RWPE1 (cell line): ENCODE data around the gene DSG2.
"Not testable (repeated sequence)": the region's sequence is repeated elsewhere in the genome, so short reads cannot be mapped to it uniquely, and the experiment has no call there.

Experiments
- CTCF ChIA-PET: fragments of 350-600 bp; sonication (Branson Sonifier 250); formaldehyde crosslinking; extraction: SDS; loops from one replicate; lab custom pipeline; 2021; lab: Yijun Ruan, JAX
- POLR2A ChIA-PET: fragments of 400-600 bp; formaldehyde crosslinking; extraction: SDS; loops from one replicate; lab custom pipeline; 2020; ENCODE audit warnings: antibody characterized with exemption; ENCODE audit not compliant: low non-redundant PET; lab: Yijun Ruan, JAX
- DNase-seq: peaks from one replicate; pipeline ENCODE4 v3.0.0; 2012; ENCODE audit warnings: low spot score
- H3K27ac ChIP-seq: fragments of 450-650 bp; 2 replicates; pipeline ENCODE4 v1.5.1; 2017
- TF ChIP-seq, protein P1 (sequence below): fragments of 450-650 bp; conservative IDR thresholded peaks from 2 replicates; pipeline ENCODE4 v1.5.1; 2017; ENCODE audit warnings: low read depth, mild to moderate bottlenecking

DSG2 gene

GRCh38 chr18:31490387-31490786 is 7.6 kb upstream of the DSG2 start:
- TF ChIP-seq, protein P1, sequence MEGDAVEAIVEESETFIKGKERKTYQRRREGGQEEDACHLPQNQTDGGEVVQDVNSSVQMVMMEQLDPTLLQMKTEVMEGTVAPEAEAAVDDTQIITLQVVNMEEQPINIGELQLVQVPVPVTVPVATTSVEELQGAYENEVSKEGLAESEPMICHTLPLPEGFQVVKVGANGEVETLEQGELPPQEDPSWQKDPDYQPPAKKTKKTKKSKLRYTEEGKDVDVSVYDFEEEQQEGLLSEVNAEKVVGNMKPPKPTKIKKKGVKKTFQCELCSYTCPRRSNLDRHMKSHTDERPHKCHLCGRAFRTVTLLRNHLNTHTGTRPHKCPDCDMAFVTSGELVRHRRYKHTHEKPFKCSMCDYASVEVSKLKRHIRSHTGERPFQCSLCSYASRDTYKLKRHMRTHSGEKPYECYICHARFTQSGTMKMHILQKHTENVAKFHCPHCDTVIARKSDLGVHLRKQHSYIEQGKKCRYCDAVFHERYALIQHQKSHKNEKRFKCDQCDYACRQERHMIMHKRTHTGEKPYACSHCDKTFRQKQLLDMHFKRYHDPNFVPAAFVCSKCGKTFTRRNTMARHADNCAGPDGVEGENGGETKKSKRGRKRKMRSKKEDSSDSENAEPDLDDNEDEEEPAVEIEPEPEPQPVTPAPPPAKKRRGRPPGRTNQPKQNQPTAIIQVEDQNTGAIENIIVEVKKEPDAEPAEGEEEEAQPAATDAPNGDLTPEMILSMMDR = no peak
- ChIA-PET CTCF (no interaction called here), POLR2A (no interaction called here)
- no peak overlapping the region for H3K27ac ChIP-seq
- DNase-seq = no peak

DNA sequence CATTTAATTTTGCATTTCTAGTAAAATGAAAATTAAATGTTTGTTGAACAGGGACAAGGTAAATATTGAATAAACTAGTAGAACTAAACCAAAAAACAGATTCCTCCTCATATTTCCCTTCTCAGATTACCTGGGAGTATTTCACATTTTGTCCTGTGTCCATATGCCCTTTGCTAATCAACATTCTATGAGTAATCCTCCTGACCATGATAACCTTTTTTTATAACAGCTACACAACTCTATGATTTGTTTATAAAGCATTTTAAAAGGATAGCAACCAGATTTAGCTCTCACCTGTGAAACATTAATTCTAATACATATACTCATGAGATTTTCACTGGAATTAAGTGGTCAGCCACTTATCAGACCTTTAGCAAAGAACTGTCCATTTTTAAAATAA is 7.1 kb upstream of the DSG2 start:
- H3K27ac ChIP-seq = no peak overlapping the region
- ChIA-PET CTCF (no interaction called here), POLR2A (no interaction called here)
- DNase-seq = no peak
- TF ChIP-seq, protein P1 = no peak

DNA sequence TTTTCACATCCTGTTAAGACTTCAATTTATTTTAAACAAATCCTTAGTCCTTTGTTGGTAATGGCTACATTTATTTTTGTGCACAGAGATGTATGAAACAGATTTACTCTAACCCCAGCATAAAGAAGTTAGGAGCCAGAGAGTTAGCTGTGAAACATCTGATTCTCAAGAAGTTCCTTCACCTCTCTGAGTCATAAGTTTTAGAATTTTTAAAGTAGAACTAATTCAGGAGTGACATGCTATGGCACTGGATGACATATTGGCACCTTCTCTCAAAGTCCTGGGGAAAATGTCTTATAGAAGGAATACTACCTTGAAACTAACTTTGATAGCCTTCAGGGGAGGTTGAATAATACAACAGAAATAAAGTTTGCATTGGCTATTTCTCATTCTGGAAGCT is 6.4 kb upstream of the DSG2 start:
- no peak overlapping the region for H3K27ac ChIP-seq
- ChIA-PET CTCF (interaction anchor here (0.7 kb wide), 1 partner anchor 30 kb away, joined by 3 read pairs; no protein-coding TSS in a partner anchor), POLR2A (no interaction called here)
- TF ChIP-seq, protein P1 = no peak
- DNase-seq = no peak

GRCh38 chr18:31492671-31493070 is 5.3 kb upstream of the DSG2 start:
- H3K27ac ChIP-seq = no peak overlapping the region
- CTCF ChIA-PET = no interaction called here
- POLR2A ChIA-PET = no interaction called here
- TF ChIP-seq, protein P1 = no peak
- DNase-seq = no peak

DNA sequence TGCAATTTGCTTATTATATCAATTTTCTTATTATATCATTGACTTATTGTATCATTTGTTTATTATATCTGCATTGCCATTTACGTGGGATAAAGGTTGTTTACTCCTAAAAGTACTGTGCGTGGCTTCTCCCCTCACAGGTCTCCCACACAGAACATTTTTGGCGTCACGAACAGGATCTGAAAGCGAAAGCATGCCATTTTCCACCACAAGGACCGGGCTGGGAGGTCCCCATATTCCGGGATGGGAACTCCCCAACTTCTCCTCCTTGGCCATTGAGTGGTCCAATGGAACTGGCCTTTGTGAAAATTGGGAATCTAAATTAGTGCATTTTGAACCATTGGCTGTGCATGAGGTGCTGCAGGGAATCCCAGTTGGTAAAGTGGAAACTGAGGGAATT is 4.8 kb upstream of the DSG2 start:
- TF ChIP-seq, protein P1 = no peak
- no peak overlapping the region for H3K27ac ChIP-seq
- no peak for DNase-seq
- ChIA-PET CTCF (no interaction called here), POLR2A (no interaction called here)

GRCh38 chr18:31493941-31494340 is 4.0 kb upstream of the DSG2 start:
- CTCF ChIA-PET = no interaction called here
- no peak overlapping the region for H3K27ac ChIP-seq
- POLR2A ChIA-PET = no interaction called here
- TF ChIP-seq, protein P1 = no peak
- no peak for DNase-seq

DNA sequence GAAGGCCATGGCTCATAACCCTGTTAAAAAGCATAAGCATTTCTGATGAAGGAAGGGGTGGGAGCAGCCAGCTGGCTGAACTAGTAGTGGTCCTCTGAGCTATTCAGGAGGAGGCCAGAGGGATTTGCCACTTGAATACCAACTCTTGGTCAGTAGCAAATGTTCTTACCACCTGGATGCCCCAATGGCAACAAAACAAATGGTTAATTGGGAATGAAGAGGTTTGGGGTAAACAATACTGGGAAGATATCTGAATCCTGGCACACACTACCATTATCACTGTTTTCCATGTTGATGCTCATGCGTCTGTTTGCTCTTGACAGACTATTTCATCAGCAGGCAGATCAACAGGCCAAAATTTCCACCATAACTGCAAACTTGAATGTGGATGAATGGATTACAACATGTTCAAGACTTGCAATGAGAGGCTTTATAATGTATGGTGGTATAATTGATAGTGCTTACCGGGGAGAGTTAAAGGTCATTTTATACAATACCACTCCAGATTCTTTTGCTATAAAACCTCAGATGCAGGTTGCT is 3.2 kb upstream of the DSG2 start:
- CTCF ChIA-PET, DNase-seq, H3K27ac ChIP-seq, POLR2A ChIA-PET: not testable (repeated sequence)
